PC-3 (cell line): Measurements from ENCODE around the gene CHRM4. TPM values are rescaled to one million over a fixed set of nuclear protein-coding genes. Genes with fewer than 3 reads are reported as not detected.

Experiments used
- ATAC-seq: fragments of 200-7000 bp; cut with Tn5 transposase; 2 replicates; pipeline ENCODE4 v1.9.1; 2020; ENCODE audit warnings: mild to moderate bottlenecking, moderate library complexity
- BruUV-seq: library from RNA; stranded (reverse); fragments of 400-500 nt; replicated peaks from 2 replicates; lab custom pipeline; 2021; lab: Mats Ljungman, UMichigan
- CTCF ChIA-PET: fragments of 300-600 bp; sonication (Branson Sonifier 250); formaldehyde crosslinking; loops from one replicate; lab custom pipeline; 2022; ENCODE audit warnings: antibody characterized with exemption; lab: Charles Lee
- POLR2A ChIA-PET: fragments of 300-600 bp; sonication (Branson Sonifier 250); formaldehyde crosslinking; loops from one replicate; lab custom pipeline; 2022; ENCODE audit warnings: antibody characterized with exemption; ENCODE audit not compliant: unreplicated experiment; lab: Charles Lee
- DNase-seq: peaks from one replicate; pipeline ENCODE4 v3.0.0-alpha.2; 2015
- H2AFZ ChIP-seq: fragments of 300-600 bp; sonication (generic); 2 replicates; pipeline ENCODE4 v1.6.0; 2016; ENCODE audit warnings: antibody characterized with exemption, low read length
- H3F3A ChIP-seq: fragments of 300-600 bp; sonication (generic); one replicate; pipeline ENCODE4 v1.6.0; 2017; ENCODE audit warnings: antibody characterized with exemption, low read length, control low read depth, mild to moderate bottlenecking; ENCODE audit not compliant: unreplicated experiment
- H3K27ac ChIP-seq: fragments of 300-600 bp; sonication (generic); 2 replicates; pipeline ENCODE4 v1.5.1; 2016; ENCODE audit warnings: mild to moderate bottlenecking, low read length
- H3K27me3 ChIP-seq: fragments of 300-600 bp; sonication (generic); 2 replicates; pipeline ENCODE4 v1.6.1; 2016; ENCODE audit warnings: low read length, mixed read lengths
- H3K36me3 ChIP-seq: fragments of 300-600 bp; sonication (generic); 2 replicates; pipeline ENCODE4 v1.6.1; 2016; ENCODE audit warnings: low read depth, mixed run types, low read length, mixed read lengths
- H3K4me1 ChIP-seq: fragments of 300-600 bp; sonication (generic); 2 replicates; pipeline ENCODE4 v1.5.1; 2016; ENCODE audit warnings: low read length; ENCODE audit not compliant: insufficient read depth
- H3K4me2 ChIP-seq: fragments of 300-600 bp; sonication (generic); 2 replicates; pipeline ENCODE4 v1.6.0; 2016; ENCODE audit warnings: low read length
- H3K4me3 ChIP-seq: fragments of 300-600 bp; sonication (generic); 2 replicates; pipeline ENCODE4 v1.5.1; 2016; ENCODE audit warnings: mild to moderate bottlenecking, low read length, mixed read lengths
- H3K79me2 ChIP-seq: fragments of 300-600 bp; sonication (generic); 2 replicates; pipeline ENCODE4 v1.6.1; 2017; ENCODE audit warnings: low read length, mixed read lengths
- H3K9ac ChIP-seq: fragments of 300-600 bp; sonication (generic); 2 replicates; pipeline ENCODE4 v1.6.0; 2016; ENCODE audit warnings: mild to moderate bottlenecking, low read length
- H3K9me2 ChIP-seq: fragments of 300-600 bp; sonication (generic); replicated peaks from 2 replicates; pipeline ENCODE4 v1.6.1; 2016; ENCODE audit warnings: mixed run types, low read length, mixed read lengths
- H3K9me3 ChIP-seq: fragments of 300-600 bp; sonication (generic); 2 replicates; pipeline ENCODE4 v1.6.1; 2016; ENCODE audit warnings: low read length, mixed read lengths
- H4K20me1 ChIP-seq: fragments of 300-600 bp; sonication (generic); 2 replicates; pipeline ENCODE4 v1.6.1; 2016; ENCODE audit warnings: low read length, mixed read lengths
- CTCF ChIP-seq: fragments of 300-600 bp; sonication (generic); conservative IDR thresholded peaks from 2 replicates; pipeline ENCODE4 v1.5.1; 2017; ENCODE audit warnings: antibody characterized with exemption, low read depth, mild to moderate bottlenecking, low read length
- EZH2 ChIP-seq: fragments of 300-600 bp; sonication (generic); IDR thresholded peaks from one replicate; pipeline ENCODE4 v1.6.1; 2017; ENCODE audit warnings: antibody characterized with exemption, mild to moderate bottlenecking, low read length; ENCODE audit not compliant: unreplicated experiment
- EZH2phosphoT487 ChIP-seq: fragments of 300-600 bp; sonication (generic); IDR thresholded peaks from 2 replicates; pipeline ENCODE4 v1.6.1; 2018; ENCODE audit warnings: mild to moderate bottlenecking, antibody characterized with exemption, low read length, borderline replicate concordance
- intact Hi-C: fragments of 100-400 bp; cut with micrococcal nuclease; formaldehyde crosslinking; loops from 2 replicates; pipeline ENCODE4 v1.9.0; 2023
- total RNA-seq: library from RNA; depleted of rRNA; stranded (reverse); fragments of >200 nt; gene quantifications from 2 replicates; pipeline ENCODE4 v1.2.3, GENCODE V29; 2014

CHRM4 gene
- total RNA-seq, 1 experiment from 2014 or later = not detected

- no peaks in the 10 kb centered on the region for H3K9me3 ChIP-seq
- DNase-seq (no peak), ATAC-seq (no peak)
- TF ChIP-seq CTCF = 0 out of 2 replicates have a peak, but pooled peaks have one; percentile 3
- TF ChIP-seq EZH2phosphoT487 = no peak
- peaks cover 12% of the 10 kb centered on the region; the same call in 1 of the 2 replicates for H3K79me2 ChIP-seq
- intact Hi-C loops = loop anchor here (5.0 kb wide), 1 partner anchor 121 kb away; no protein-coding TSS in a partner anchor
- H3K27ac ChIP-seq = no peak overlapping the region
- no TSS peak for BruUV-seq
- H4K20me1 ChIP-seq = no peaks in the 10 kb centered on the region
- H3K4me1 ChIP-seq = peaks cover 17% of the 10 kb centered on the region
- no peaks in the 10 kb centered on the region for H3F3A ChIP-seq
- no peak overlapping the region for H3K9ac ChIP-seq
- no peaks in the 10 kb centered on the region for H3K27me3 ChIP-seq
- POLR2A ChIA-PET = no interaction called here
- no peaks in the 10 kb centered on the region for H3K9me2 ChIP-seq
- CTCF ChIA-PET = no interaction called here
- H3K4me3 ChIP-seq = no peak overlapping the region
- no peak overlapping the region for H3K4me2 ChIP-seq
- H2AFZ ChIP-seq = no peak overlapping the region
- H3K36me3 ChIP-seq = peaks cover 5% of the 10 kb centered on the region; the same call in 1 of the 2 replicates
Observed at GRCh38 chr11:46367916-46368267, 23.7 kb downstream of the CHRM4 start.

- no peaks in the 10 kb centered on the region for H3K9me3 ChIP-seq
- H3K27ac ChIP-seq = no peak overlapping the region
- peaks cover 12% of the 10 kb centered on the region for H3K79me2 ChIP-seq
- no peak overlapping the region for H3K4me3 ChIP-seq
- H3K36me3 ChIP-seq = peaks cover 5% of the 10 kb centered on the region; the same call in 1 of the 2 replicates
- no peaks in the 10 kb centered on the region for H3F3A ChIP-seq
- no peaks in the 10 kb centered on the region for H3K27me3 ChIP-seq
- POLR2A ChIA-PET = no interaction called here
- TF ChIP-seq CTCF (peak; percentile 62), EZH2 (no peak)
- CTCF ChIA-PET = no interaction called here
- H3K4me2 ChIP-seq = no peak overlapping the region
- no TSS peak for BruUV-seq
- ATAC-seq (no peak), DNase-seq (peak; percentile 39)
- H3K9me2 ChIP-seq = no peaks in the 10 kb centered on the region
- intact Hi-C loops = loop anchor here (5.0 kb wide), 1 partner anchor 120 kb away; no protein-coding TSS in a partner anchor
- no peak overlapping the region for H2AFZ ChIP-seq
- H3K9ac ChIP-seq = no peak overlapping the region
- H4K20me1 ChIP-seq = no peaks in the 10 kb centered on the region
- peaks cover 22% of the 10 kb centered on the region for H3K4me1 ChIP-seq
Observed at GRCh38 chr11:46367244-46367915, 24.2 kb downstream of the CHRM4 start.

GRCh38 chr11:46366661-46367161, 24.9 kb downstream of the CHRM4 start:
- ATAC-seq (no peak), DNase-seq (no peak)
- Histone ChIP-seq H3K79me2 (peaks cover 12% of the 10 kb centered on the region), H3F3A (no peaks in the 10 kb centered on the region), H3K9me3 (no peaks in the 10 kb centered on the region), H3K4me2 (no peak overlapping the region), H2AFZ (no peak overlapping the region), H3K4me1 (peaks cover 26% of the 10 kb centered on the region), H3K4me3 (no peak overlapping the region), H3K27ac (no peak overlapping the region), H4K20me1 (no peaks in the 10 kb centered on the region), H3K36me3 (peaks cover 5% of the 10 kb centered on the region; the same call in 1 of the 2 replicates), H3K9me2 (no peaks in the 10 kb centered on the region), H3K27me3 (no peaks in the 10 kb centered on the region), H3K9ac (no peak overlapping the region)
- ChIA-PET POLR2A (no interaction called here), CTCF (no interaction called here)
- no peak for TF ChIP-seq EZH2phosphoT487
- no peak for TF ChIP-seq CTCF
- TF ChIP-seq EZH2 = no peak
- intact Hi-C loops = loop anchor here (5.0 kb wide), 1 partner anchor 119 kb away; no protein-coding TSS in a partner anchor
- no TSS peak for BruUV-seq
